SK-N-SH treated with all-trans-retinoic acid at 6 μM for 48 hours (cell line): Measurements from ENCODE around the gene PRH2.

Source experiments
- ATAC-seq: fragments of 200-7000 bp; cut with Tn5 transposase; 3 replicates; pipeline ENCODE4 v1.9.1; 2020; ENCODE audit warnings: mild to moderate bottlenecking, moderate library complexity
- ARNTL ChIP-seq: fragments of 450-650 bp; formaldehyde crosslinking; IDR thresholded peaks from 2 replicates; pipeline ENCODE4 v1.5.0; 2020; ENCODE audit warnings: low read depth, mild to moderate bottlenecking, moderate library complexity, borderline replicate concordance
- BACH2 ChIP-seq: fragments of 250-450 bp; sonication (Bioruptor Pico); IDR thresholded peaks from 2 replicates; pipeline ENCODE4 v1.9.0; 2021; ENCODE audit warnings: mild to moderate bottlenecking, borderline replicate concordance
- CSDC2 ChIP-seq: fragments of 250-450 bp; sonication (Bioruptor Pico); IDR thresholded peaks from 2 replicates; pipeline ENCODE4 v1.5.0; 2020; ENCODE audit warnings: mild to moderate bottlenecking, moderate library complexity
- ESRRG ChIP-seq: fragments of 250-450 bp; sonication (Bioruptor Pico); IDR thresholded peaks from 2 replicates; pipeline ENCODE4 v1.6.1; 2021; ENCODE audit warnings: mild to moderate bottlenecking
- GLIS3 ChIP-seq: fragments of 250-450 bp; sonication (Bioruptor Pico); IDR thresholded peaks from 2 replicates; pipeline ENCODE4 v1.5.0; 2020; ENCODE audit warnings: mild to moderate bottlenecking, moderate library complexity
- ISL1 ChIP-seq: fragments of 250-450 bp; sonication (Bioruptor Pico); IDR thresholded peaks from 2 replicates; pipeline ENCODE4 v2.1.2; 2022; ENCODE audit warnings: mild to moderate bottlenecking, moderate library complexity
- OSR1 ChIP-seq: fragments of 250-450 bp; sonication (Bioruptor Pico); IDR thresholded peaks from 2 replicates; pipeline ENCODE4 v1.8.0; 2022; ENCODE audit warnings: moderate library complexity, mild to moderate bottlenecking, inconsistent platforms
- PPARA ChIP-seq: fragments of 250-450 bp; sonication (Bioruptor Pico); IDR thresholded peaks from 2 replicates; pipeline ENCODE4 v1.5.0; 2020; ENCODE audit warnings: mild to moderate bottlenecking, borderline replicate concordance
- RARB ChIP-seq: fragments of 250-450 bp; sonication (Bioruptor Pico); IDR thresholded peaks from 2 replicates; pipeline ENCODE4 v1.8.0; 2021; ENCODE audit warnings: mild to moderate bottlenecking, moderate library complexity
- SNAI2 ChIP-seq: fragments of 250-450 bp; sonication (Bioruptor Pico); IDR thresholded peaks from 2 replicates; pipeline ENCODE4 v1.5.0; 2020; ENCODE audit warnings: mild to moderate bottlenecking, moderate library complexity
- TOX ChIP-seq: fragments of 250-450 bp; sonication (Bioruptor Pico); IDR thresholded peaks from 2 replicates; pipeline ENCODE4 v1.8.0; 2021; ENCODE audit warnings: mild to moderate bottlenecking, moderate library complexity, borderline replicate concordance
- ZC3H10 ChIP-seq: fragments of 250-450 bp; sonication (Bioruptor Pico); IDR thresholded peaks from 2 replicates; pipeline ENCODE4 v1.5.1; 2021; ENCODE audit warnings: mild to moderate bottlenecking, moderate library complexity
- ZFP3 ChIP-seq: fragments of 250-450 bp; sonication (Bioruptor Pico); IDR thresholded peaks from 2 replicates; pipeline ENCODE4 v1.5.0; 2020; ENCODE audit warnings: mild to moderate bottlenecking, moderate library complexity
- ZNF565 ChIP-seq: fragments of 450-650 bp; formaldehyde crosslinking; conservative IDR thresholded peaks from 2 replicates; pipeline ENCODE4 v1.5.0; 2020; ENCODE audit warnings: low read depth, mild to moderate bottlenecking, moderate library complexity
- ZNF70 ChIP-seq: fragments of 450-650 bp; formaldehyde crosslinking; IDR thresholded peaks from 2 replicates; pipeline ENCODE4 v1.5.0; 2020; ENCODE audit warnings: mild to moderate bottlenecking, moderate library complexity
- ZNF8 ChIP-seq: fragments of 450-650 bp; formaldehyde crosslinking; IDR thresholded peaks from 2 replicates; pipeline ENCODE4 v1.5.0; 2020; ENCODE audit warnings: mild to moderate bottlenecking, moderate library complexity
- TF ChIP-seq, protein P1 (sequence below): fragments of 250-450 bp; sonication (Bioruptor Pico); IDR thresholded peaks from 2 replicates; pipeline ENCODE4 v1.8.0; 2020; ENCODE audit warnings: mild to moderate bottlenecking, moderate library complexity, borderline replicate concordance
- TF ChIP-seq, protein P2 (sequence below): fragments of 250-450 bp; sonication (Bioruptor Pico); IDR thresholded peaks from 2 replicates; pipeline ENCODE4 v1.5.1; 2020; ENCODE audit warnings: low read depth, mild to moderate bottlenecking, moderate library complexity
- TF ChIP-seq, protein P3 (sequence below): fragments of 250-450 bp; sonication (Bioruptor Pico); IDR thresholded peaks from 2 replicates; pipeline ENCODE4 v1.5.1; 2021; ENCODE audit warnings: mild to moderate bottlenecking, moderate library complexity
- TF ChIP-seq, protein P4 (sequence below): fragments of 250-450 bp; sonication (Bioruptor Pico); IDR thresholded peaks from 2 replicates; pipeline ENCODE4 v1.5.0; 2020; ENCODE audit warnings: mild to moderate bottlenecking, moderate library complexity

The PRH2 gene

DNA sequence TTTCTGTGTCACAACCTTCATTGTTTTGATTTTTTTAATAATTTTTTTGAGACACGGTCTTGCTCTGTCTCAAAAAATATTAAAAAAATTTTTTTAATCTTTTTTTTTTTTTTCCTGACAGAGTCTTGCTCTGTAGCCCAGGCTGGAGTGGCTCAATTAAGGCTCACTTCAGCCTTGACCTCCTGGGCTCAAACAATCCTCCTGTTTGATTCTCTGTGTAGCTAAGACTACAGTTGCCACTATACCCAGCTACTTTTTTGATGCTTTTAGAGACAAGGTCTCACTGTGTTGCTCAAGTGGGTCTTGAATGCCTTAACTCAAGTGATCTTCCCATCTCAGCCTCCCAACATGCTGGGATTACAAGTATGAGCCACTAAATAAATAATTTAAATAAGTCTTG, 9.2 kb upstream of the PRH2 start (continued):
- TF ChIP-seq, protein P1, sequence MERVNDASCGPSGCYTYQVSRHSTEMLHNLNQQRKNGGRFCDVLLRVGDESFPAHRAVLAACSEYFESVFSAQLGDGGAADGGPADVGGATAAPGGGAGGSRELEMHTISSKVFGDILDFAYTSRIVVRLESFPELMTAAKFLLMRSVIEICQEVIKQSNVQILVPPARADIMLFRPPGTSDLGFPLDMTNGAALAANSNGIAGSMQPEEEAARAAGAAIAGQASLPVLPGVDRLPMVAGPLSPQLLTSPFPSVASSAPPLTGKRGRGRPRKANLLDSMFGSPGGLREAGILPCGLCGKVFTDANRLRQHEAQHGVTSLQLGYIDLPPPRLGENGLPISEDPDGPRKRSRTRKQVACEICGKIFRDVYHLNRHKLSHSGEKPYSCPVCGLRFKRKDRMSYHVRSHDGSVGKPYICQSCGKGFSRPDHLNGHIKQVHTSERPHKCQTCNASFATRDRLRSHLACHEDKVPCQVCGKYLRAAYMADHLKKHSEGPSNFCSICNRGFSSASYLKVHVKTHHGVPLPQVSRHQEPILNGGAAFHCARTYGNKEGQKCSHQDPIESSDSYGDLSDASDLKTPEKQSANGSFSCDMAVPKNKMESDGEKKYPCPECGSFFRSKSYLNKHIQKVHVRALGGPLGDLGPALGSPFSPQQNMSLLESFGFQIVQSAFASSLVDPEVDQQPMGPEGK = no peak
- TF ChIP-seq GLIS3 (CRISPR knock-in tag) (no peak), ESRRG (no peak), PPARA (CRISPR knock-in tag) (no peak), BACH2 (CRISPR knock-in tag) (no peak), ZNF70 (CRISPR knock-in tag) (no peak), ZC3H10 (CRISPR knock-in tag) (no peak), ZNF565 (no peak), ZFP3 (no peak)
- TF ChIP-seq, protein P2, sequence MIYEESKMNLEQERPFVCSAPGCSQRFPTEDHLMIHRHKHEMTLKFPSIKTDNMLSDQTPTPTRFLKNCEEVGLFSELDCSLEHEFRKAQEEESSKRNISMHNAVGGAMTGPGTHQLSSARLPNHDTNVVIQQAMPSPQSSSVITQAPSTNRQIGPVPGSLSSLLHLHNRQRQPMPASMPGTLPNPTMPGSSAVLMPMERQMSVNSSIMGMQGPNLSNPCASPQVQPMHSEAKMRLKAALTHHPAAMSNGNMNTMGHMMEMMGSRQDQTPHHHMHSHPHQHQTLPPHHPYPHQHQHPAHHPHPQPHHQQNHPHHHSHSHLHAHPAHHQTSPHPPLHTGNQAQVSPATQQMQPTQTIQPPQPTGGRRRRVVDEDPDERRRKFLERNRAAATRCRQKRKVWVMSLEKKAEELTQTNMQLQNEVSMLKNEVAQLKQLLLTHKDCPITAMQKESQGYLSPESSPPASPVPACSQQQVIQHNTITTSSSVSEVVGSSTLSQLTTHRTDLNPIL (CRISPR knock-in tag) = no peak

- ATAC-seq = no peak
Observed at GRCh38 chr12:10926269-10926668, 2.8 kb upstream of the PRH2 start.

GRCh38 chr12:10936506-10936905, 7.5 kb downstream of the PRH2 start:
- TF ChIP-seq GLIS3 (CRISPR knock-in tag) (no peak), PPARA (CRISPR knock-in tag) (no peak), TOX (CRISPR knock-in tag) (no peak), RARB (CRISPR knock-in tag) (no peak), ZNF70 (CRISPR knock-in tag) (no peak), OSR1 (CRISPR knock-in tag) (no peak), BACH2 (CRISPR knock-in tag) (no peak), ZNF565 (no peak), ZNF8 (no peak), CSDC2 (no peak), ARNTL (CRISPR knock-in tag) (no peak)
- TF ChIP-seq, protein P1 = no peak
- TF ChIP-seq, protein P3, sequence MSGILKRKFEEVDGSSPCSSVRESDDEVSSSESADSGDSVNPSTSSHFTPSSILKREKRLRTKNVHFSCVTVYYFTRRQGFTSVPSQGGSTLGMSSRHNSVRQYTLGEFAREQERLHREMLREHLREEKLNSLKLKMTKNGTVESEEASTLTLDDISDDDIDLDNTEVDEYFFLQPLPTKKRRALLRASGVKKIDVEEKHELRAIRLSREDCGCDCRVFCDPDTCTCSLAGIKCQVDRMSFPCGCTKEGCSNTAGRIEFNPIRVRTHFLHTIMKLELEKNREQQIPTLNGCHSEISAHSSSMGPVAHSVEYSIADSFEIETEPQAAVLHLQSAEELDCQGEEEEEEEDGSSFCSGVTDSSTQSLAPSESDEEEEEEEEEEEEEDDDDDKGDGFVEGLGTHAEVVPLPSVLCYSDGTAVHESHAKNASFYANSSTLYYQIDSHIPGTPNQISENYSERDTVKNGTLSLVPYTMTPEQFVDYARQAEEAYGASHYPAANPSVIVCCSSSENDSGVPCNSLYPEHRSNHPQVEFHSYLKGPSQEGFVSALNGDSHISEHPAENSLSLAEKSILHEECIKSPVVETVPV (CRISPR knock-in tag) = no peak
- TF ChIP-seq, protein P4, sequence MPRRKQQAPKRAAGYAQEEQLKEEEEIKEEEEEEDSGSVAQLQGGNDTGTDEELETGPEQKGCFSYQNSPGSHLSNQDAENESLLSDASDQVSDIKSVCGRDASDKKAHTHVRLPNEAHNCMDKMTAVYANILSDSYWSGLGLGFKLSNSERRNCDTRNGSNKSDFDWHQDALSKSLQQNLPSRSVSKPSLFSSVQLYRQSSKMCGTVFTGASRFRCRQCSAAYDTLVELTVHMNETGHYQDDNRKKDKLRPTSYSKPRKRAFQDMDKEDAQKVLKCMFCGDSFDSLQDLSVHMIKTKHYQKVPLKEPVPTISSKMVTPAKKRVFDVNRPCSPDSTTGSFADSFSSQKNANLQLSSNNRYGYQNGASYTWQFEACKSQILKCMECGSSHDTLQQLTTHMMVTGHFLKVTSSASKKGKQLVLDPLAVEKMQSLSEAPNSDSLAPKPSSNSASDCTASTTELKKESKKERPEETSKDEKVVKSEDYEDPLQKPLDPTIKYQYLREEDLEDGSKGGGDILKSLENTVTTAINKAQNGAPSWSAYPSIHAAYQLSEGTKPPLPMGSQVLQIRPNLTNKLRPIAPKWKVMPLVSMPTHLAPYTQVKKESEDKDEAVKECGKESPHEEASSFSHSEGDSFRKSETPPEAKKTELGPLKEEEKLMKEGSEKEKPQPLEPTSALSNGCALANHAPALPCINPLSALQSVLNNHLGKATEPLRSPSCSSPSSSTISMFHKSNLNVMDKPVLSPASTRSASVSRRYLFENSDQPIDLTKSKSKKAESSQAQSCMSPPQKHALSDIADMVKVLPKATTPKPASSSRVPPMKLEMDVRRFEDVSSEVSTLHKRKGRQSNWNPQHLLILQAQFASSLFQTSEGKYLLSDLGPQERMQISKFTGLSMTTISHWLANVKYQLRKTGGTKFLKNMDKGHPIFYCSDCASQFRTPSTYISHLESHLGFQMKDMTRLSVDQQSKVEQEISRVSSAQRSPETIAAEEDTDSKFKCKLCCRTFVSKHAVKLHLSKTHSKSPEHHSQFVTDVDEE (CRISPR knock-in tag) = no peak
- TF ChIP-seq, protein P2 (CRISPR knock-in tag) = no peak
- no peak for ATAC-seq

More at GRCh38 chr12:10926269-10926668, 2.8 kb upstream of the PRH2 start:
- TF ChIP-seq ZFP3 = no peak
- TF ChIP-seq, protein P1 = no peak
- TF ChIP-seq SNAI2 (CRISPR knock-in tag) = no peak
- TF ChIP-seq, protein P2 (CRISPR knock-in tag) = no peak
- no peak for TF ChIP-seq ISL1 (CRISPR knock-in tag)
